Measurements from ENCODE around the gene SEMA3A. TPM values are rescaled to one million over a fixed set of nuclear protein-coding genes. Genes with fewer than 3 reads are reported as not detected.

SEMA3A gene
- total and polyA plus RNA-seq, 4 donors = 0.08 to 11.0 (median 5.7) TPM; not detected in 1

GRCh38 chr7:83984076-83984475 lies 210.5 kb downstream of the SEMA3A start:
- Histone ChIP-seq H3K9me3 (ENCODE audit: control insufficient read depth, low read length) (no peaks in the 10 kb centered on the region), H3K4me1 (ENCODE audit: control insufficient read depth in 1 of 2, insufficient read depth in 2 of 2, low read length in 2 of 2) (no peaks in the 10 kb centered on the region), H3K27me3 (ENCODE audit: control insufficient read depth in 1 of 2, insufficient read depth in 2 of 2, low read length in 1 of 2) (no peaks in the 10 kb centered on the region), H3K36me3 (ENCODE audit: control insufficient read depth in 1 of 2, insufficient read depth in 2 of 2, low read length in 1 of 2) (no peaks in the 10 kb centered on the region), H3K27ac (ENCODE audit: low read depth in 1 of 2, low read length in 2 of 2) (no peak overlapping the region), H3K4me3 (ENCODE audit: low read length in 2 of 2) (no peak overlapping the region)
- 54 to 60% methylated on average over 4 of the region's 4 CpGs for WGBS, 2 donors
- DNase-seq (no peak), ATAC-seq (ENCODE audit: low FRiP score) (no peak)
- intact Hi-C loops (cut with DNase I) = no loop called here

DNA sequence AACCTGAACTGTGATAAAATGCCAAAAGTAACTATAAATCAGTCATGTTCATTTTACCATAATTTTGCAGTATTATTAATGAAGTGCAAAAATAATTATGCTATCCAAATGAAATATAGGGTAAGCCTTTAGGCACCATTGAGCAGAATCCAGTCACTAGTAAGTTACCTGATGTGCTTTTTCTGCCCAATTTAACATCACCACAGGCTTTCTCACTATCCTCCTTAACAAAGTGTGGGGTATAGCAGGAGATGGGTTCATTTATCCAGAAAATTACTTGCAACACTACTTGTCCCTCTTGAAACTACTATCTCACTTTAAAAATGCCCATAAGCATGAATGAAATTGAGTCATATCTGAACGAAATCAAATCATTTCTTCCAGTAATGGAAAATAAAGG lies 211.0 kb downstream of the SEMA3A start:
- Histone ChIP-seq H3K36me3 (ENCODE audit: control insufficient read depth in 1 of 2, insufficient read depth in 2 of 2, low read length in 1 of 2) (no peaks in the 10 kb centered on the region), H3K27ac (ENCODE audit: low read depth in 1 of 2, low read length in 2 of 2) (no peak overlapping the region), H3K4me3 (ENCODE audit: low read length in 2 of 2) (no peak overlapping the region), H3K9me3 (ENCODE audit: control insufficient read depth, low read length) (no peaks in the 10 kb centered on the region), H3K27me3 (ENCODE audit: control insufficient read depth in 1 of 2, insufficient read depth in 2 of 2, low read length in 1 of 2) (no peaks in the 10 kb centered on the region), H3K4me1 (ENCODE audit: control insufficient read depth in 1 of 2, insufficient read depth in 2 of 2, low read length in 2 of 2) (no peaks in the 10 kb centered on the region)
- ATAC-seq (ENCODE audit: low FRiP score) (no peak), DNase-seq (no peak)
- 60 to 61% methylated on average over 1 of the region's 1 CpG for WGBS, 2 donors
- intact Hi-C loops (cut with DNase I) = no loop called here

DNA sequence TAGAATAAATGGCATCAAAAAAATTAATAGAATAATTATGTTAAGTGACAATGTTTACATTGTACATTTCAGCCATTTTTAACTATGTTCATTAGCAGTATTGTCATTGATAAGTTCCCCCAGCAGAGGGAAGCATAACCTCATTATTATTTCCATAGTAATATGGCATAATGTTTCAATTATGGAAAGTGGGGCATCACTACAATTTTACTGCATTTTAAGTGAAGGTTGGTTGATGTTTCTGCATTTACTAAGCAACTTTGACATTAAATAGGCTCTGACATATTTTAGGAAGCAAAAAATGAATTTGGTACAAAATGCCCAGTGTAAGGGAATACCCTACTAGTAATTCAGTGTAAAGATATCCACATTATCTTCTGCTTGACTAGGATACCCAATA lies 218.3 kb downstream of the SEMA3A start:
- Histone ChIP-seq H3K4me3 (ENCODE audit: low read length in 2 of 2) (no peak overlapping the region), H3K27me3 (ENCODE audit: control insufficient read depth in 1 of 2, insufficient read depth in 2 of 2, low read length in 1 of 2) (no peaks in the 10 kb centered on the region), H3K36me3 (ENCODE audit: control insufficient read depth in 1 of 2, insufficient read depth in 2 of 2, low read length in 1 of 2) (no peaks in the 10 kb centered on the region), H3K27ac (ENCODE audit: low read depth in 1 of 2, low read length in 2 of 2) (no peak overlapping the region), H3K4me1 (ENCODE audit: control insufficient read depth in 1 of 2, insufficient read depth in 2 of 2, low read length in 2 of 2) (no peaks in the 10 kb centered on the region), H3K9me3 (ENCODE audit: control insufficient read depth, low read length) (no peaks in the 10 kb centered on the region)
- DNase-seq (no peak), ATAC-seq (ENCODE audit: low FRiP score) (no peak)
- intact Hi-C loops (cut with DNase I) = loop anchor here (5.0 kb wide), 1 partner anchor 1046 kb away; no protein-coding TSS in a partner anchor

DNA sequence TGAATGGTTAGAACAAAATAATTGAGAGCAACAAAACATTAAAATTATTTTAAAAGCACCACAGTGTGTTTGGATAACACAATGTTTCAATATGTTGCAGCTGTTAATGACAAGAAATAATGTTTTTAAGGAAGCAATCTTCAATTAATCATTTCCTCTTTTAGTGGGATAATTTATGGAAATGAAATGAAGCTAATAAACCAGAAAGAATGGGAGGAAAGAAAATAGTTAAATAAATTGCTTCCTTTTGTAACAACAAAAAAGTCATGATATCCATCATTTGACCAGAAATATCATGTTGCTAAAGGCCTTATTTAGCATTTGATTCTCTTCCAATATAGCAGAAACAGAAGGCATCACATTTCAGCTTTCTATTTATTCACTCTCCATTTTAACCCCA lies 224.5 kb downstream of the SEMA3A start:
- no peak overlapping the region for H3K27ac ChIP-seq (ENCODE audit: low read depth in 1 of 2, low read length in 2 of 2)
- no peaks in the 10 kb centered on the region for H3K4me1 ChIP-seq (ENCODE audit: control insufficient read depth in 1 of 2, insufficient read depth in 2 of 2, low read length in 2 of 2)
- no peak for DNase-seq
- no peak overlapping the region for H3K4me3 ChIP-seq (ENCODE audit: low read length in 2 of 2)
- no peaks in the 10 kb centered on the region for H3K9me3 ChIP-seq (ENCODE audit: control insufficient read depth, low read length)
- no peak for ATAC-seq (ENCODE audit: low FRiP score)
- no peaks in the 10 kb centered on the region for H3K36me3 ChIP-seq (ENCODE audit: control insufficient read depth in 1 of 2, insufficient read depth in 2 of 2, low read length in 1 of 2)
- H3K27me3 ChIP-seq (ENCODE audit: control insufficient read depth in 1 of 2, insufficient read depth in 2 of 2, low read length in 1 of 2) = no peaks in the 10 kb centered on the region
- intact Hi-C loops (cut with DNase I) = no loop called here

DNA sequence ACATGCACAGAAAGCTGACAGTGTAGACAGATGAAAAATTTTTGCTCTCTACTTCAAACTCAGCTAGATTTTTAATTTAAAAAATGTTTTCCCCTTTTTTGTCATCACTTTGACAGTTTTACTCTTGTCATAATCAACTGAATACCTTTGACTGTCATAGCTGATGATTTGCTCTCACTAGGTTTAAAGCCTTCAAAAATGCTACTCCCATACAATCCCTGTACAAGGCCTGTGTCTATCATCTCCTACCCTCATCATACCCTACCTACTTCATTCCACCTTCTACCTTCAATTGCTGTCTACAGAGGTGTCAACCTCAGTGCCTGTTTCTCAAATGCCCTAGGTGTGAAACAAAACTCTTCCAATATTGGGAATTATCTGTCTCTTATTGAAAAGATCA lies 230.3 kb downstream of the SEMA3A start:
- DNase-seq = no peak
- Histone ChIP-seq H3K4me3 (ENCODE audit: low read length in 2 of 2) (no peak overlapping the region), H3K4me1 (ENCODE audit: control insufficient read depth in 1 of 2, insufficient read depth in 2 of 2, low read length in 2 of 2) (no peaks in the 10 kb centered on the region), H3K27ac (ENCODE audit: low read depth in 1 of 2, low read length in 2 of 2) (no peak overlapping the region), H3K36me3 (ENCODE audit: control insufficient read depth in 1 of 2, insufficient read depth in 2 of 2, low read length in 1 of 2) (no peaks in the 10 kb centered on the region), H3K27me3 (ENCODE audit: control insufficient read depth in 1 of 2, insufficient read depth in 2 of 2, low read length in 1 of 2) (no peaks in the 10 kb centered on the region), H3K9me3 (ENCODE audit: control insufficient read depth, low read length) (no peaks in the 10 kb centered on the region)
- intact Hi-C loops (cut with DNase I) = no loop called here
- ATAC-seq (ENCODE audit: low FRiP score) = no peak

GRCh38 chr7:83957333-83957732 lies 237.3 kb downstream of the SEMA3A start:
- H3K4me1 ChIP-seq (ENCODE audit: control insufficient read depth in 1 of 2, insufficient read depth in 2 of 2, low read length in 2 of 2) = no peaks in the 10 kb centered on the region
- WGBS, 2 donors = 59 to 62% methylated on average over 3 of the region's 3 CpGs
- ATAC-seq (ENCODE audit: low FRiP score) (no peak), DNase-seq (no peak)
- H3K36me3 ChIP-seq (ENCODE audit: control insufficient read depth in 1 of 2, insufficient read depth in 2 of 2, low read length in 1 of 2) = no peaks in the 10 kb centered on the region
- H3K27ac ChIP-seq (ENCODE audit: low read depth in 1 of 2, low read length in 2 of 2) = no peak overlapping the region
- intact Hi-C loops (cut with DNase I) = no loop called here
- no peaks in the 10 kb centered on the region for H3K27me3 ChIP-seq (ENCODE audit: control insufficient read depth in 1 of 2, insufficient read depth in 2 of 2, low read length in 1 of 2)
- H3K4me3 ChIP-seq (ENCODE audit: low read length in 2 of 2) = no peak overlapping the region
- H3K9me3 ChIP-seq (ENCODE audit: control insufficient read depth, low read length) = no peaks in the 10 kb centered on the region

- Histone ChIP-seq H3K27ac (ENCODE audit: low read depth in 1 of 2, low read length in 2 of 2) (no peak overlapping the region), H3K4me1 (ENCODE audit: control insufficient read depth in 1 of 2, insufficient read depth in 2 of 2, low read length in 2 of 2) (no peaks in the 10 kb centered on the region), H3K4me3 (ENCODE audit: low read length in 2 of 2) (no peak overlapping the region), H3K36me3 (ENCODE audit: control insufficient read depth in 1 of 2, insufficient read depth in 2 of 2, low read length in 1 of 2) (no peaks in the 10 kb centered on the region), H3K27me3 (ENCODE audit: control insufficient read depth in 1 of 2, insufficient read depth in 2 of 2, low read length in 1 of 2) (no peaks in the 10 kb centered on the region), H3K9me3 (ENCODE audit: control insufficient read depth, low read length) (no peaks in the 10 kb centered on the region)
- ATAC-seq (ENCODE audit: low FRiP score) (no peak), DNase-seq (no peak)
- intact Hi-C loops (cut with DNase I) = no loop called here
- WGBS, 2 donors = 62 to 66% methylated on average over 2 of the region's 2 CpGs
These were observed 238.5 kb downstream of the SEMA3A start for GRCh38 chr7:83956104-83956503.

- Histone ChIP-seq H3K4me3 (ENCODE audit: low read length in 2 of 2) (no peak overlapping the region), H3K27me3 (ENCODE audit: control insufficient read depth in 1 of 2, insufficient read depth in 2 of 2, low read length in 1 of 2) (no peaks in the 10 kb centered on the region), H3K36me3 (ENCODE audit: control insufficient read depth in 1 of 2, insufficient read depth in 2 of 2, low read length in 1 of 2) (no peaks in the 10 kb centered on the region), H3K27ac (ENCODE audit: low read depth in 1 of 2, low read length in 2 of 2) (no peak overlapping the region), H3K9me3 (ENCODE audit: control insufficient read depth, low read length) (no peaks in the 10 kb centered on the region), H3K4me1 (ENCODE audit: control insufficient read depth in 1 of 2, insufficient read depth in 2 of 2, low read length in 2 of 2) (no peaks in the 10 kb centered on the region)
- WGBS, 2 donors = 80 to 85% methylated on average over 2 of the region's 2 CpGs
- intact Hi-C loops (cut with DNase I) = no loop called here
- no peak for DNase-seq
- ATAC-seq (ENCODE audit: low FRiP score) = no peak
These were observed 242.4 kb downstream of the SEMA3A start for GRCh38 chr7:83952236-83952635.

- Histone ChIP-seq H3K36me3 (ENCODE audit: control insufficient read depth in 1 of 2, insufficient read depth in 2 of 2, low read length in 1 of 2) (no peaks in the 10 kb centered on the region), H3K4me1 (ENCODE audit: control insufficient read depth in 1 of 2, insufficient read depth in 2 of 2, low read length in 2 of 2) (no peaks in the 10 kb centered on the region), H3K4me3 (ENCODE audit: low read length in 2 of 2) (no peak overlapping the region), H3K27me3 (ENCODE audit: control insufficient read depth in 1 of 2, insufficient read depth in 2 of 2, low read length in 1 of 2) (no peaks in the 10 kb centered on the region), H3K9me3 (ENCODE audit: control insufficient read depth, low read length) (no peaks in the 10 kb centered on the region), H3K27ac (ENCODE audit: low read depth in 1 of 2, low read length in 2 of 2) (no peak overlapping the region)
- 52 to 67% methylated on average over 2 of the region's 2 CpGs for WGBS, 2 donors
- DNase-seq (no peak), ATAC-seq (ENCODE audit: low FRiP score) (no peak)
- intact Hi-C loops (cut with DNase I) = no loop called here
These were observed 247.3 kb downstream of the SEMA3A start for GRCh38 chr7:83947260-83947659.

Data from aorta (tissue), 5 donors.